Activated CD8-positive, alpha-beta memory T cell treated with anti-CD3 and anti-CD28 coated beads for 4 hours (primary cell): ENCODE data around the gene USPL1.

Experiments
- DNase-seq, 2 donors: peaks; one replicate each; pipeline ENCODE4 v3.0.0-alpha.2; 2020; ENCODE audit warnings: low read depth in 2 of 2

USPL1 gene

DNA sequence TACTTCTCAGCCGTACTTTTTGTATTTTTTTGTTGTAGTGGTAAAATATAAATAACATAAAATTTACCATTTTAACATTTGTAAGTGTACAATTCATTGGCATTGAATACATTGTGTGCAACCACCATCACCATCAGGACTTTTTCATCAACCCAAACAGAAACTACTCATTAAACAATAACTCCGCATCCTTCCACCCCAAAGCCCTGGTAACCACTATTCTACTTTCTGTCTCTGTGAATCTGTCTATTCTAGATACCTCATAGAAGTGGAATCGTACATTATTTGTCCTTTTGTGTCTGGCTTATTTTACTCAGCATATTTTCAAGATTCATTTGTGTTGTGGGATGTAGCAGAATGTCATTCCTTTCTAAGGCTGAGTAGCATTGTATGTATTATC, 38.5 kb downstream of the USPL1 start:
- no peak for DNase-seq

DNA sequence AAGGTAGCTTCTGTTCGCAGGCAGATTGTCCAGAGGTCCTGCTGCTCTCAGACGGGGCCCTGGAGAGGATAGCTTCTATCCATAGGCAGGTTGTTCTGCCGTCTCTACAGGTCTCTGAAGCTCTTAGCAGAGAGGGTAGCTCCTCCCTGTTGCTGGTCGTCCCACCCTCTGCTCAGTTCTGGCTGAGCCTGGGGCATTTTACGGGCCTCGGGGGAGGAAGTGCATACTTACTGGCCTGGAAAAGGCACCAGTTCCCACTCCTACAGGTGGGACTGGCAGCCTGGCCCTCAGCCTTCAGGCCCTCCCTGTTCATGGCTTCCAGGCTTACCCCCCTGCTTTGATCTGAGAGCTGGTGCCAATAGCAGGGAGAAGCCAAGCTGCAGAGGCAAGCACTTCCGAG, 42.3 kb downstream of the USPL1 start:
- DNase-seq = no peak

DNA sequence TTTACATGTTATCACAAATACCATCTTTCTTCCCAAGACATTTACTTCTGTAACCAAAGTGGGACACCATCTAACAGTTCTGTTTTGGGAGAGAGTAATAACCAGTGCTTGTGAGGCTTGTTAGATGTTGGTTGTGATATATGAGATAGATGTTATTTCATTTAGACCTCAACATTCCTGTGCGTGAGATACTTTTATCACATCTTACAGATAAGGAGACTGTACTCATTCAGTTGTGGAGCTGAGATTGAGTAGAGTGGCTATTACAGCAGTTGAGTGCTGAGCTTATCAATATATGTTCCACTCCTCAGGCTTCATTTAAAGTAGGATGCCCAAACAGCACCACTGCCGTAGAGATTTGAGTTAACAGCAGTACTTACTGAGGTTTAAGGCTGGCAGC, 43.1 kb downstream of the USPL1 start:
- no peak for DNase-seq

DNA sequence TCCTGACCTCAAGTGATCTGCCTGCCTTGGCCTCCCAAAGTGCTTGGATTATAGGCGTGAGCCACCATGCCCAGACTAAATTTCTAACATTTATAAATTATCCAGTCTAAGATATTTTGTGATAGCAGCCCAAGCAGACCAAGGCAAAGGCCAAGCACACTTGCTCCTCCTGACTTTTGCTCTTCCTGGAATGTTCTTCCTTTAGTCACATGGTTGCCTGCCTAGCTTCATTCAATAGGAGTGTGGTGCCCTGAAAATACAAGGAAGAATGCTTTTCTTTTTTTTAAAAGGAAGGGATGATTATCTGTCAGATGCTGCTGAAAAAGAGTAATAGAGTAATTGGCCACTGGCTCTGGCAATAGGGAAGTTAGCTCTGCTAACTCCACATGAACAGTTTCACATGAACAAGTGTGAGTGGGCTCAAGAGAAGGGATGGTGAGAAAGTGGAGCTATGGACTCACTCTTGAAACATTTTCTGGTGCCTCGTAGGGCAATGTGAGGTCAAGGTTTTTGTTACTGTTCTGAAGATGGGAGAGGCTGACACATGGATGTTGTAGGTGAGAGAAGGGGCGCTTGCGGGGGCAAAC, 47.1 kb downstream of the USPL1 start:
- no peak for DNase-seq

DNA sequence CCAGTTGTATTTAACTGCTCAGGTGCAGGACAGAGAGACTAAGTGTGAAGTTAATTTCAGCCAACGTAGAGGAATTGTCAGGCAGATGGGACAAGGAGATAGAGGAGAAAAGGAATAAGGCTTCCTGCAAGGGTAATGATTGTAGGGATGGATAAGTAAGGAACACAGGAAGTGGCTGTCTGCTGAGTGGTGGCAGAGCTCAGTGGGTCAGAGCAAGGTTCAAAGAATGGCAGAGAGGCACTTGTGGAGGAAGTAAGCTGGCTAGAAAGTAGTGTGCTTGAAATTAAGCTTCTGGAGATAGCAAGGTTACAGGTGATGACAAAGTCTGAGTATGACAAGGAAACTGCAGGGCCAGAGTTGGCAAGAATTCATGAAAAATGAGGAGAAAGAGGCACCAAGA, 47.9 kb downstream of the USPL1 start:
- DNase-seq = no peak

DNA sequence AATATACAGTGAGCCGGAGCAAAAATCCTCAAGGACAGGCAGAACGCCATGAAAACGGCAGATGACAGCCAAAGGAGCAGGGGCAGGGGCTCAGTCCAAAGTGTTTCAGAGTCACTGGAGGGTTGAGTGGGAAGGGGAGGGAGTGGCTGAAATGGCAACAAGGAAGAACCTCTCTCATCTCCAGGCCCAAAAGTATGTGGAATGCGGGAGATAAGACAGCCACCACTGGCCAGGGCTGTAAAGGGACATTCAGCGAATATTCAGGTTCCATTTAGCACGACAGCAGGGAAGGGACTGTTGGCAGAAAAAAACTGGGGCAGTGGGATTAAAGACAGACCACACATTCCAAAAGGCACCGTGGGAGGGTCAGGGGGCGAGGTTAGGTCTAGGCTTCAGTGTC, 48.4 kb downstream of the USPL1 start:
- no peak for DNase-seq

DNA sequence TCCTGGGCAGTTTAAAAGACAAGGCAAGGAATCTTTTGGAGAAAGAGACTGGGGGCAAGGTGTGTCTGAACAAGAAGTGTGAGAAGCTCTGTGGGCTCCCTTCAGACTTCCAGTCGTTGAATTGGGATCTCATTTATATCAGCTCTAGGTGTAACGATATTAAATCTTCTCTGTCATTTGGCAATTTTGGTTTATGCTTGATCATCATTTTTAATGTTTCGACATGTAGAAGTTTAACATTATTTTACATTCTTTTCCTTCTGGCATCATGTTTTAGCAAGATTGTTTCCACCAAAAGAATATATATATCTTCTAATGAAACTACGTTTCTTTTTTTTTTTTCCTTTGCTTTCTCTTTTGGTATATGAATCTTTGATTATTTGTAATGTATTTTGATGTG, 49.3 kb downstream of the USPL1 start:
- DNase-seq = no peak

DNA sequence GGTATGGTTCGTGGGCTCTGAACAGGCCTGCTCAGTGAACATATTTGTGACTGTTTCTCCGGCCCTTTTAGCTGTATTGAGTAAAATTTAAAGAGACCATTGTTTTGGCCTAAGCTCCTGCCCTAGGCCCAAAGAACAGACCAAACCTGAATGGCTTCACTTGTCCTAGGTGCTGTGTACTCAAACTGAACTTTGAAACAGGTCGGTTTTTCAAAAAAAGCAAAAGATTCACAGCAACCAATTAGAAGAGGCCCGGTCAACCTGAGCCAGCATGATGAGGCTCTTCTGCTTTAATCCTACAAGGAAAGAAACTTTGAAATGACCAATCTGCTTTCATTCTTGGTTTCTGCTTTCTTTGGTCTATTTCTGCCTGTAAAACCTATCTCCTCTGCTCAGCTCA, 50.6 kb downstream of the USPL1 start:
- DNase-seq = no peak

DNA sequence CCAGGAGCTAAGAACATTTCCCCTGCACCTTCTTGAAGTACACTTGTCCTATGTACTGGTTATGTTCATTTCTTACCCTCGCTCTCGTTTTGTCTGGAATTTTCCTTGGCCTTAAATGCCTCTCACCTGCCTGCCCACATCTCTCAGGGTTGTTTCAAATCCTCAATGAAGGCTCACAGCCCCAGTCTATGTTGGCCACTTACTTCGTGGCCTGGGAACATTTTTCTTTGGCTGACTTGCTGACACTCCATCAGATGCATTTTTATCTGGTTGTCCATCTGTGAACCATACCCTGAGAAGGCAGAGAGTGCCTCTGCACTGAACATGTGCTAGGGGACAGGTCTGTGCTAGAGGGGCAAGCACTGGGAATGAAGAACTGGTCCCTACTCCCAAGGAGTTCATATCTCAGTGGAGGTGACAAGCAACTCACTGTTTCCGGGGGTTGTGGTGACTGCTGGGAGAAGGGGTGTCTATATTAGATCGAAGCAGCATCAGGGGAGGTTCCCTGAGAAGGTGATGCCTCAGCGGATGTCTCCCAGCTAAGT, 53.6 kb downstream of the USPL1 start:
- DNase-seq = no peak

DNA sequence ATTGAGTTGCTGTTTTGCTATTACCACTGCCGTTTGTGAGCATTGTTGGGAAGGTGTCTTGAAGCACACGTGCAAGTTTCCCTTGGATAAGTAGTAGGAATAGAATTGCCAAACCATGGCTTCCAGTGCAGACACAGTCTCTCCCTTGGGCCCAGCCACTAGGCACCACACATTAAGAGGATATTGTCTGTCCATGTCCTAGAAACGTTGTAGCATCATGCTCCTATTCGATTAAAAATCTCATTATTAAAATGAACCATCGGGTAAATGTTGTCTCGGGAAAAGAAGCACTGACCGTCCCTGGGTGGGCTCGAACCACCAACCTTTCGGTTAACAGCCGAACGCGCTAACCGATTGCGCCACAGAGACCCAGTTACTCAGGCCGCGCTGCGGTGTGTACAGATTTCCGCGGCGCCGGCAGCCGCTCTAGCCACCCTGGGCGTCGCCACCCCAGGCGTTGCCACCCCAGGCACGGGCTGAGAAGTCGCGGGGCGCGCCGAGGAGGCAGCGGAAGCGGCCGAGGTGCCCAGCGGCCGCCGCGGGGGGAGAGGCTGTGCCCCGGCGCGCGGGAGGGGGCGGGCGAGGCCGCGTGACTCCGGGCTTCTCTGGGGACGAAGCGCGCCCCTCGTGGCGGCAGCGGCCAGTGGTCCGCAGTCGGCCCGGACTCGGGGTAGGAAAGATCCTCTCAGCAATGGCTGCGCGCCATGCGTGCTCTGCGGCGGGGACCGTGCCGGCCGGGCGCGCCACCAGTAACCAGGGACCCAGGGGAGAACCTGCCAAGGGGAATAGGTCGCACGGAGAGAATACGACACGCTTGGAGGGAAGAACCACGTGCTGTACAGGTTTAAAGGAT, 56.2 kb downstream of the USPL1 start:
- DNase-seq = peak; percentile 77 to 86

DNA sequence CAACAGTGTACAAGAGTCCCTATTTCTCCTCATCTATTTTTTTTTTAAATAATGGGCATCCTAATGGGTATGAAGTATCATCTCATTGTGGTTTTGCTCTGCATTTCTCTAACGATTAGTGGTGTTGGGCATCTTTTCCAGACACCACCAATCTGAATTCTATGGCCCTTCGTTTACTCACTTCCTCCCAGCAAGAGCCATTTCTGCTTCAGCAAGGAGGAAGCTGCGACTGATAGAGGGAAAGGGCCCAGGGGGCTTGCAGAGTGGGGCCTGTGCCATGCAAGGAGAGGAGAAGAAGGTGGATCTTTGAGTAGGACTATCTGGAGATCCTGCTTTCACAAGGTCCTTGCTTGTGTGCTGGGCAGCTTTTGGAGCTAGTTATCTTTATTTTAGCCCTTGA, 58.0 kb downstream of the USPL1 start:
- no peak for DNase-seq

DNA sequence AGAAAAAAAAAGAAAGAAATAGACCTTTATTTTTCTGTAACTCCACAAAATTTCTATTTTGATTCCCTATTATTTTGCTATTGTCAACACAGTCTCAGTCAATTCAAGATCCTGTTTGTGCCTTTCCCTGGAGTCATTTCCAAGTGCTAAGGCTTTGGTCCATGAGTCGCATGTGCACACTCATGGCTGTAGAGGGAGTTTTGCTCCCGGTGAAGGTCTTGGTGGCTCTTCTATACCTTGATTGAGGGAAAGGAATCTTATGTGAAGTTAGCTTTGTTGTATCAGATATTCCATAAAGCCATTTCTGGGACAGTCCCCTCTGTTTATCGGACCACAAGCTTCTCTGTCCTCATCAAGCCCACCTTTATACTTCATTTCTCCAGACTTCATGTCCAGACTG, 59.0 kb downstream of the USPL1 start:
- DNase-seq = no peak

DNA sequence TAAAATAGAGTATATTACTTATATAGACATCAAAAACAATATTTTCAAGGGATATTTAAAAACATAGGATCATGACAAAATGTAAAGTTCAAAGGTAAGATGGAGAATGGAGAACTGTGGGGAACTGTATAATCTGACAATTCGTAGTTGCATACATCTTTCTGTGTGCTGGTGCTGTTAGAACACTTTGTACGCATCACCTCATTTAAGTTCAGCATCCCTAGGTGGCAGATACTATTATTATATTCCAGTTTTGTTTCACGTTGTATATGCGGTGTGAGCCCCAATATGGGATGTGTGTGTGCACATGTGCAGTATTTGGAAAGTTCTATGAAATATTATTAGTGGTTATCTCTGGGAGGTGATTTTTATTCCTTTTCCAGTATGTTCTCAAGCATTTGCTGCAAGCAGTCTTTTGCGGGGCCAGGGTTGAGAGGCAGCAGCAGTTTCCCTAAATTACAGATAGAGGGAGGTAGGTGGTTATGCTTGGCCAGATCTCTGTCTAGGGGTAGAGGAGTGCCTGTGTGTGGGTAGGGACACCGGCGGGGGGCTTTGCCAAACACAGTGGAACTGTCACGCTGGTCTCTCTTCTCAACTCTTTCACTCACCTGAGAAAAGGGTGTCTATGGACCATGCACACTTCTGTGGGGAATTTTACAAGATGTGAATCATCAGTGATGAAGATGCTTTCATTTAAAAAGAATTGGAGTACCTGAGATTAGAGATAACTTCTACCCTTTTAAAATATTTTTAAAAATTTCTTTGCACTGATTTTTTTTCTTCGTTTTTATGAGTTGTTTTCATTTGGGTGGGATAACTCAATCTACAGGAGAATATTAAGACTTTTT, 62.0 kb downstream of the USPL1 start:
- no peak for DNase-seq

DNA sequence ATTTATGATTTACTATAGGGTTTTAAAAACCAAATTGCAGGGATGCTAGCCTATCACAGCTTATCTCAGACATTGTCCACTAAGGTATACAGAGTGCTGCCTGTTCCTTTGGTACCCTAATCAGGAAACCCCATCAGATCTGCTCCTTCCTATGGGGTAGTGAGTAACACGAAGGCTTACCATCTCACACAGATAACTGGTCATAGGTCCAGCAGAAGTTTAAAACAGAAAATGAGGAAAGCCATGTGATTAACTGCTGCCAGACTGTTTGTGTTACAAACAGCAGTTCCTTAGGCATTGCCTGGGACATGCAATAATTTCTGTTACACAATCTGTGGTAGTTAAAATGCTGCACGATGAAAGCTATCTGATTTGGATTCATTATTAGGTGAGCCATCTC, 64.1 kb downstream of the USPL1 start:
- DNase-seq = no peak

DNA sequence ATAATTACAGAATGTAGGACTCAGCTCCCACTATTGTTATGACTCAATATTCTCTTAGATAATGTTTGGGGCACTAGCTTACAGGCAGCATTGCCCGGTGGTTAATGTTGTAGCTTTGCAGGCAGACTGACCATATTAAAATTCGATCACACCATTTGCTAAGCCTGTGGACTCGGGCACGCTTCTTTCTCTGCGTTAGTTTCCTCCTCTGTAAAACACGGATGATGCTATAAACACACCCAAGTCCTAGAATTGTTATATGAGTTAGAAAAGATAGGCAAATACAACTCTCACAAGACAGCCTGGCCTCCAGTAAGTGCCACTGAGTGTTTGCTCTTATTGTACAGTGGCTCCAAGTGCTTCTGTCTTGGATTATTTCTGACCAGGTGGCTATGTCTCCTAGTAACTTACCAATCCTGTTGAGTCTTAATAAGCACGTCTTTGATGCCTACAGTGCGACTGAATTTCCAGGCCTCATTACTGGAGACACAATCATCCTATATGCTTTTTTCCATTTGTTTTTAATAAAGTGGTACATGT, 67.7 kb downstream of the USPL1 start:
- DNase-seq = no peak

DNA sequence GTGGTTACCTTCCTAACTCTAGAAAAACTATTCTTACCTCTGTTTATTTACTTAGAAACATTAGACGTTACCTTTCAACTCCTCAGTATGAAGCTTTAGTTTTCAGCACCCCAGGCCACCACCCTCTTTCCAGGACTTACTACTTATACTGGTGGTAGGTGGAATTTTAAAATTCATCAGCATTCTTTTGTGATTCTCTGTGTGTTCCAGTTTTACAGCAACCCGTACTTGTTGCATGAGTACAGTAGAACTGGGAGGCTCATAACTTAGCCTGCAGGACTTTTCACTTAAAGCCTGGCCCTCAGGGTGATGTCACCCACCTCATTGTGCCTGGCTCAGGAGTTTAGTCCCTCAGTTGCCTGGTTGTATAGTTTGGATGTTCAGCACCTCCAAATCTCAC, 68.3 kb downstream of the USPL1 start:
- no peak for DNase-seq

DNA sequence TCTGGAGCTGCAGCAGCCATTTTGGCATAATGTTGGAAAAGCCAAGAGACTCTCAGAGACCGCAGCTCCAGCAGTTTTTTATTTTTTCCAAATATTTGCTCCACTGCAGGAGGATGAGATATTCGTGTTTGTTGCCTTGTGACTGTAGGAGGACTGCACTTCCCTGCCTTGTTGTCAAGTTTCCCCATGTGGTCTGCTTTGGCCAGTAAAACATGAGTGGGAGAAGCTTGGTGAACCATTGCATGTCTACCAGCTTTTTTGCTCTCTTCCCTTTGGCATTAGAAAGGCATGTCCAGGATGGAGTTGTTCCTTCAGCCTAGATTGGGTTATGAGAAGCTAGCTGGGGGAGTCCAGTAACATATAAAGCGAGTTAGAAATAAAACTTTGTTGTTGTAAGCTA, 69.9 kb downstream of the USPL1 start:
- DNase-seq = no peak

DNA sequence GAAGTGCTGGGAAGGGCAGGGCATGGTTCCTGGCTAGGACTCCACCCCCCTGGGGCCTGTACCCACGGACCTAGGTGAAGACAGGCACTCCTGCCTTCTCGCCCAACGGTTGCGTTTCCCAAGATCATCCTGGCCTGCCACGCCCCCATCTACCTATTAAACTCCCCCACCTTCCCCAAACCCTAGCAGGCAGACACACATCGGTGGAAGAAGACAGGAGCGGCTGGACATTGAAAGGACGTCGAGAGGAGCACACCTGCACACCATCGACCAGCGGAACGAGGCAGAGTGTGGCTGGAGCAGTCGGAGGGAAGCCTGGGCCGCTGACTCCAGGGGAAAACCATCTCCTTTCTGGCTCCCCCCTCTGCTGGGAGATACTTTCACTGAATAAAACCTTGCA, 72.0 kb downstream of the USPL1 start:
- DNase-seq = no peak

DNA sequence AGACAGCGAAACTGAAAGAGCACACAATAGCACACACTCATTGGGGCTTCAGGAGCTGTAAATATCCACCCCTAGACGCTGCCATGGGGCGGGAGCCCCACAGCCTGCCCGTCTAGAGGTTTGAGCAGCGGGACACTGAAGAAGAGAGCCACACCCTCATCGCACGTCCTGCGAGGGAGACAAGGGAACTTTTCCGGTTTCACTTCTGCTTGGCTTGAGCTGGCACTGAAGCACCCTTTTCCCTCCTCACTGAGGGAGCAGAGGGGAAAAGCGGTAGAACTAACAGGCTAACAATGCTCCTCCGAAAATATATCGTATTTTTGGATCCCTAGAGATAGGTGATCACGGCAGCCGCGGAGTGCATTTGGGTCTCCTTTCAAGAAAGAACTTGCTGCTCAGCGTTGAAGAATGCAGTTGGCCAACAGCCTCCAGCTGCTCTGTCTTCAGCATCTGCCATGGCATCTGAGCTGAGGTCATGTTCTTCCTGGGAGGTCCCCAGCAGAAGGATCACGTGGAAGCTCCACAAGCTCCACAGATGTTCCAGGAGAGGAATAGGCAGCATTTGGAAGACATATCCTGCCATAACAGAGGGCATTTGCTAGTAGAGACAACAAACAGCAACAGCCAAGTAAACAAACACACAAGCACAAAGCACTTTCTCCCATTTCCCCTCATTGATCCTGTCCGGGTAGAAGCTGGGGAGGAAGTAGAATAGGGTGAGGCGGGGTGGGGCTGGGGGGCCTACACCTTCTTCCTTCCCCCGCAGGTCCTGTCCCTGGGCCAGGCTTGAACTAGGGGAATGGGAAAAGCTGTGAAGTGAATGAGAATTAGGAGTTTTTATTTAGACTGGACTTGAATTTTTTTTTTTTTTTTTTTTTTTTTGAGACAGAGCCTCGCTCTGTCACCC, 72.8 kb downstream of the USPL1 start:
- no peak for DNase-seq

DNA sequence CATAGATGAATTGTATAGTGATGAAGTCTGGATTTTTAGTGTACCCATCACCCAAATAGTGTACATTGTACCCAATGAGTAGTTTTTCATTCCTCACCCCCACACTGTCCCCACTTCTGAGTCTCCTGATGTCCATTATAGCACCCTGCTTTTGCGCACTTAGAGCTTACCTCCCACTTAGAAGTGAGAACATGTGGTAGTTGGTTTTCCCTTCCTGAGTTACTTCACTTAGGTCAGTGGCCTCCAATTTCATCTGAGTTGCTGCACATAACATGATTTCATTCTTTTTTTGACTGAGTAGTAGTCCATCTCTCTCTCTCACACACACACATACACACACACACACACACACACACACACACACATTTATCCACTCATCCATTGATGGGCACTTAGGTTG, 74.4 kb downstream of the USPL1 start:
- DNase-seq = no peak
